Activated CD4-positive, alpha-beta T cell treated with anti-CD3 and anti-CD28 coated beads, Interleukin-2, amount 50 U/mL, for 48 hours (primary cell): ENCODE results near the gene PACS2.

Experiments used
- DNase-seq, 2 experiments: peaks; one replicate each; pipeline ENCODE4 v3.0.0-alpha.2; 2020

Gene PACS2

DNA sequence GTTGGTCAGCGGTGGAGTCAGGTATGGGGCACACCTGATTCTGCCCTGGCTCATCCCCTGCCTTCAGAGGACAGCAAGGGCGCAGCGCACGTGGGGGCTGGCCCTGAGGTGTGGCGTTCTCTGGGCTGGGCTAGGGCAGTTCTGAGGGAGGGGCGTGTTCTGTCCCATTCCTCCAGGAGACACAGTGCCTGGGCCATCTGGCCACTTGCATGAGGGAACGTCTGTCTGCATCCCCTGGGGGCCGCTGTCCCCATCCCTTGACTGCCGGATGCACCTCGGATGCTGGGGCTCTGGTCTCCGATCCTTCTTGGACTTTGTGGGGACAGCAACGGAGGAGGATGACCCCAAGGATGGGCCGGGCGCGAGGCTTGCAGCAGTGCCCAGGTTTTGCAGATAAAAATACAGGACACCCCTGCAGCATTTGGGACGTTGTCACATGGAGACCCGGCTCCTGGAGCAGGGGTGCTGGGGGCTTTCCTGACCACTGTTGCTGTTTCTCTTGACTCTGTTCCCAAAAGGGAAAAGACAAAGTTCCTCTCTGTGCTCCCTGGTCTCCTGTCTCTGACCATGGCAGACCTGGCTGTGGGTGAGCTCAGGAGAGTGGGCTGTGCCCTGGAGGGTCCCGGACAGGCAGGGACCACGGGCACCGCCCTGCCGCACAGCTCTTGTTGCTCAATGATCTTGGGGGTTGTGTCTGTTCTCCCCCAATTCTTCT is 112.0 kb downstream of the PACS2 start:
- DNase-seq: no peak

- DNase-seq: no peak
These were observed 112.9 kb downstream of the PACS2 start for GRCh38 chr14:105427412-105427811.

DNA sequence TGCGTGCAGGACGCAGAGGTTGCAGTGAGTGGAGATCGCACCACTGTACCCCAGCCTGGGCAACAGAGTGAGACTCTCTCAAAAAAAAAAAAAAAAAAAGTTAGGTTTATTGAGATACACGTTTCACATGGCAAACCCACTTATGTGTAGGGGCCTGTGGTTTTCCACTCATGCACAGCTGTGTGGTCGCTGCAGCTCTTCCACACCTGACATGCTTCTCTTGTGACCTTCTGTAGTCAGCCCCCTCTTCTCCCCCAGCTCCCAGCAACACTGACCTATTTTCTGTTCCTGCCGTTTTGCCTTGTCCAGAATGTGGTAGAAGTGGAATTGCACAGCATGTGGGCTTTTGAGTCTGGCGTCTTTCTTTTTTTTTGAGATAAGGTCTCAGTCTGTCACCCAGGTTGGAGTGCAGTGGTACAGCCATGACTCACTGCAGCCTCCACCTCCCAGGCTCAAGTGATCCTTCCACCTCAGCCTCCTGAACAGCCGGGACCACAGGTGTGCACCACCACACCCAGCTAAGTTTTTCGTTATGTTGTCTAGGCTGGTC is 113.5 kb downstream of the PACS2 start:
- no peak for DNase-seq

- DNase-seq: no peak
These were observed 115.5 kb downstream of the PACS2 start for GRCh38 chr14:105430042-105430441.

GRCh38 chr14:105430565-105430964 is 116.0 kb downstream of the PACS2 start:
- no peak for DNase-seq

DNA sequence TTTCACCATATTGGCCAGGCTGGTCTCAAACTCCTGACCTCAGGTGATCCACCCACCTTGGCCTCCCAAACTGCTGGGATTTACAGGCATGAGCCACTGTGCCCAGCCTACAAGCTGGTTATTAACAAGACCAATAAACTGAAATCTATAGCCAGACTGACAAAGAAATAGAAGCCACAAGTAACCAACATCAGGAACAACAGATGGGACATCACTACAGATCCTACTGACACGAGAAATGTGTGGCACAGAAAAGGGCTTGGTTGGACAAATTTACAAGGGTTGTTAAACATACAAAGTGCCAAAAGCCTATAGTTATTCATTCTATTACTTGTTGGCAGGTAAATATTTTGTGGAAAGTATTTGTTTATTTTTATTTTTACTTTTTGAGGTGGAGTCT is 116.7 kb downstream of the PACS2 start:
- DNase-seq: no peak

DNA sequence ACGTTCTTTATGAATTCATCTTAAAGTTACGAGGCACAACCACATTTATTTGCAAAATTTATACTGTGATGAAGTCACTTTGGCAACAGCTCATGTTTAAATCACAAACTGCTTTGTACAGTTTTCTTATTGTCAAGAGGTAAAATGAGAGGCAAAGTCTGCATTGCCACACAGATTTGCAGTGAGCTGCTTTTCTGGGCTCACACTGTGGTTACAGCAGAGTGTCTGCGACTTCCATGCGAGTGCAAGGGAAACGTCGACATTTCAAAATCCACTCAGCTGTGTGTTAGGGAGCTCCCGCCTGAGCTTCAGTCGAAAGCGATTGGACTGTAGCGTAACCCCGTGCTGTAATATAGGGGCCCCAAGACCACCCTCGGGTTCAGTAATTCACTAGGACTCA is 118.1 kb downstream of the PACS2 start:
- no peak for DNase-seq

DNA sequence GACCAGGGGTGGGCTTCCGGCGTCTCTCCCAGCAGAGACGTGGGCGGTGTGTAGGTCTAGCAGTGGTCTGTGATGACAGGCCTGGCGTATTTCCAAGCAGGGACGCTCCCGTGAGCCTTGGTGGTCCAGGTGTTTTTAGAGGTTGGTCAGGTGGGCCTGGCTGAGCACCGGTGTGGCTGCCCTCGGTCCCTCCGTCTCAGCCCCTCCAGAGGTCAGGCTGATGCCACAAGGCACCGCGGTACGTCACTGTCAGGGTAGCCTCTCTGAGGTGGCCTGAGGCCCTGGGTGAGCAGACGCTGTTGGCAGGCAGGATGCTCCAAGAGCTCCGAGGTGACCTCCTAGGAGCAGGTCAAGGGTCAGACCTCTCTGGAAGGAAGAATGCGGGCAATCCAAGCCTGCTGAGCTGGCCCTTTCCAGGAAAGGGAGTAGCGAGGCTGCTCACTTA is 118.6 kb downstream of the PACS2 start:
- DNase-seq: no peak

- DNase-seq: no peak
These were observed 121.9 kb downstream of the PACS2 start for GRCh38 chr14:105436402-105436801.

GRCh38 chr14:105436891-105437722 is 122.6 kb downstream of the PACS2 start:
- DNase-seq: no peak

DNA sequence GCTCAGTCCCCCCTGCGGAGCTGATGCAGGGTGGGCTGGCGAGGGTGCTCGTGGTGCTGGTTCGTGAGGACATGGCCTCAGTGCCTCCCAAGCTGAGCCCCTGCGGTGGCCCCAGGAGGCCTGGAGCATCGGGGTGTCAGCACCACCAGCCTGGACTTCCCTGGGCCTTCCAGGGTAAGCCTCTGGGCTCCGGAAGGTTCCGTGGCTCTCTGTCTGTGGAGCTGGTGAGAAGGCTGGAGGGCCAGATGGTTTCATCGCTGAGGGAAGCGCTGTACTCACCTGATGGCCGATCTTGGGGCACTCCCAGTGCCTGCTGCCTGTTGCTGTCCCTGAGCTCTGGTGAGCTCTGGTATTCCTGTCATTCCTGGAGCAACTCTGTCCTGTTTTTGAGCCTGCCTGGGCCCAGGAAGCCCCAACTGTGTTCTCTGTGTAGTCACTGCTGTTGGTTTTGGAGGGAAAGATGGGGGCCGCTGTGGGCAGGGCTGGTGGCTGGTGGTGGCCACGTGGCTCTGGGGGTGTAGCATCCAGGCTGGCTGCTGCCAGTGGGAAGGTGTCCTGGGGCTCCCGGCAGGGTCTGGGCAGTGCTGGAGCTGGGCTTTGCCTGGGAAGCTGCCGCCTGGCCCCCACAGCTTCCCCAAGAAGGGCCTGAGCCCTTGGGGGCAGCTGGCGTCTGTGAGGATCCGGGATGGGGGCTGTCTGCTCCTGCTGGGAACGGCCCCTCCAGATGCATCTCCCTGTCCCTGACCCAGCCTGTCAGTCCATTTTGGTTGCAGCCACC is 123.4 kb downstream of the PACS2 start:
- no peak for DNase-seq

DNA sequence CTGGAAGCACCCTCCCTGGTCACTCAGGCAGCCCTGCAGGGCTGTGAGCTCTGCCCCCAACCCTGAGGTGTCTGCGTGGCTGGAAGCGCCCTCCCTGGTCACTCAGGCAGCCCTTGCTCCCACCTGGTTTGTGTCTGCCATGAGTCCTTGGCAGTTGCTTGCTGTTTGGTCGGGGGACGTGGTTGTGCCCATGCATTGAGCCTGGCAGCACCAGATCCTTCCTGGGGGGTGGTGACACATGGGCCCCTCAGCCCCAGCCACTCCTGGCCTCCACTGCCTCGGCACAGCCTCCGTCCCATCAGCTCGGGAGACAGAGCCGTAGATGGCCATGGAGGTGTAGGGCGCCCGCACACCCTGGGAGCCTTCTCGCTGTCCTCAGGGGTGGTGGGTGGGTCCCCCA is 124.6 kb downstream of the PACS2 start:
- DNase-seq: no peak

DNA sequence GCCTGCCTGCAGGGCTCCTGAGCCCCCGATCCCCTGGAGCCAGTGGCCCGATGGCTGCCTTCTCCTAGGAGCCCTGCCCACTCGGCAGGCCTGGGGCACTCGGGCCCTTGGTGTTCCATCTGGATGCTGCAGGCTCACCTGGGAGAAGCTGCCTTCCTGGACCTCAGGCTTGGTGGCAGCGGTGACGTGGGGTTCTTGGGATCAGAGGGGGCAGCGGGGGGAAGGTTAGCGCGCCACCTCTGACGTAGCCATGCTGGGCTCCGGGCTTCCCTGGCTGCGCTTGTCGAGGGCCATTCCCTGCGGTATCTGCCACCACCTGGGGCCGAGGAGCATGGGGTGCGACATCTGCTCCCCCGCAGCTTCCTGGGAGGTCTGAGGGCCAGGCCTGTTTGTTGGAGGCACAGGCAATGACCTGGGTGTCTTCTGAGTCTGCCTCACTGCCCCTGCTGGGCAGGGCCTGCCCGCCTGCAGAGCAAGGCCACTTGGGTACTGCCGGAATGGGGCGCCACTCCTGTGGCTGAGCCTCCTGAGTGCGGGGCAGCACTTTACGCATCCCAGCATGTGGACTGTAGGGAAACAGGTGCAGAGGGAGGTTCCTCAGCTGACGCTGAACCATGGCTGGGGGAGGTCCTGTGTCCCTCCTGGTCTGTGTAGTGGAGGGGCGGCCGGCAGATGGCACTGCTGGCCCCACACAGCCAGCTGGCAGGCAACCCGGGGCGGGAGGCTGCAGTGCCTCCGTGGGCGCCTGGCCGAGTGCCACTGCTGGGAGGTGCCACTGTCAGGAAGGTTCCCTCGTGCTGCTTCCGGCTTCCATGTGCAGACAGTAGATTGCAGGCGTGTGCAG is 125.4 kb downstream of the PACS2 start:
- no peak for DNase-seq

DNA sequence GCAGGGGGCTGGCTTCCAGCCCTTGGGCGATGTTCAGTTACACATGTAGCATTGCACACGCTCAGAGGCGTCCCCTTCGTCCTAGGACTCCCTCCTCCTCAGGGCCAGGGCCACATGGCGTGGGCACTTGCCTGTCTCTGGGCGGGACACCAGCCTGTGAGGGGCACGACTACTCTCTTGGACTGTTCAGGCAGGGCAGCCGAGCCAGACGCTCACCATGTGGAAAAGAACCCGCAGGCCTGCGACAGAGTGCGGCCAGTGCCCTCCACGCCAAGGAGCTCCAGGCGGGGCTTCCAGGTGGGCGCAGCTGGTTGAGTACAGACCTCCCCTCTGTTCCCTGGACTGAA is 126.0 kb downstream of the PACS2 start:
- no peak for DNase-seq

GRCh38 chr14:105440992-105441391 is 126.4 kb downstream of the PACS2 start:
- no peak for DNase-seq

- DNase-seq: no peak
These were observed 127.6 kb downstream of the PACS2 start for GRCh38 chr14:105442125-105442524.

DNA sequence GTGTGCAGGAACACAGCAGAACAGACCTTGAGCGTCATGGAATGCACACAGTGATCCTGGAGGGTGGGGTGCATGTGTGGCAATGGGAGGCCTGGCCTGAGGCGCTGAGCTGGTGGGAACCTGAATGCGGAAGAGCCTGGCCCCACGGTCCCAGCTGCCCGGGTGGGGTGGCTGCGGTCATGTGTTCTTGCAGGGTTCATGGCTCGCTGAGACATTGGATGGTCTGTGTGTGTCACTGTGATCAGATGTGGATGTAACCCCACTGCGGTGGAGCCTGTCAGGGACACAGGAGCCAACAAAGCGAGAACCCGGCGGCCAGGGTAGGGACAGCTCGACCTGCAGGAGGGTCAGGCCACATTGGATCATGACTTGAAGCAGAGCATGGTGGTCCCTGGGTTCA is 128.3 kb downstream of the PACS2 start:
- no peak for DNase-seq

DNA sequence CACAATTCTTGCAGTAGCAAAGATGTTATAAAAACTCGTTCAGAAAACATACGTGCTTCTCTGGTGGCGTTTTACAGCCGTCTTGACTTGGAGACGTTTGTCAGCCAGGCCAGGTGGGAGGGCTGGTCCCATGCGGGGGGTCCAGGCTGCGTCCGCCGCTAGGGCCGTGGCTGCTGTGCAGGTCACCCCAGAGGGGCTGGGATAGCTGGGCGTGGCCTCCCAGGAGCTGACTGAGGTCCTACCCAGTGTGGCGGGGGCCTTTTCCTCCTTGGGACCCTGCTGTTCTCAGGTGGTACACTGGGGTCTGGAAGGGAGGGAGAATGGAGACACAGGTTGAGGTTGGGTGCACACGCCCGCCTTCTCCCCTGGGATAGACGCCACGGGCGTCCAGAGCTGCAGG is 130.3 kb downstream of the PACS2 start:
- DNase-seq: no peak

GRCh38 chr14:105445290-105445689 is 130.7 kb downstream of the PACS2 start:
- DNase-seq: no peak

DNA sequence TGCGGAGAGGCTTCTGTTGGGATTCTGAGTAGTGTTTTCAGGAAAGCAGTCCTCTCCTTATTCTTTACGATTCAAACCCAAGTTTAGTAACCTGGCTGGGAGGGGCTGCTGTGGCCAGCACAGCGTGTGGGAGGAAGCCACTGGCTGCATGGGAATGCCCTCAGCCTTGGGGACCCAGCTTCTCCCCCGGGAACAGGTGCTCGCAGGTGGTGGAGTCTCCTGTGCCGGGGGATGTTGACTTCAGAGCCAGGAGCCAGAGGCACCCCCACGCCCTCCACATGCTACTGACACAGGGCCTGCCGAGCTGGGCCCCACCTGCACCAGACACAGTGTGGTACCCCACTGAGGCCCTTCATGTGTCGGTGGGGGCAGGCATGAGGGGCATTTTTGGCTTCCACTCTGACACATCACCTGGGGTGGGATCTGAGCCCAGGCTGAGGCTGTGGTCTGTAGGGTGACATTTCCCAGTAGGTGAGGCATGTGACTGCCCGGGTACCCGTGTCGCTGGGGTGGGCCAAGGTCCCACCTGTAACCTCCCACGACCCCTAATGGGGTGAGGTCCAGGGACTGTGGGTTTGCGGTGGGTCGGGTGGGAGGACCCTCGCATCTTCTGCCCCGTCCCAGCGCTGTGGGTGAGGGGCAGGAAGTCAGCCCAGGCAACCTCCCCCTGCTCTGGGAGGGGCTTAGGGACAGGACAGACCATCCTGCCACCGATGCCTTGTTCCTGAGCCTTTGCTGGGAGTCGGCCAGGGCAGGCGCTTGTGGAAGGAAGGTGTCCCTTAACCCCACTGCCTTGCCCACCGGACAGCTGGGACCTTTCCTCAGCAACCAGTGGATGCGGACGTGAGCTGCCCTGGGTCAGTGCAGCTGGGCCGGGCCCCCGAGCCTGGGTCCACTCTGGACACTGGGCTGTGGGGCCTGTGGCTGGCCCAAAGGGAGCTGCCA is 131.6 kb downstream of the PACS2 start:
- DNase-seq: no peak

DNA sequence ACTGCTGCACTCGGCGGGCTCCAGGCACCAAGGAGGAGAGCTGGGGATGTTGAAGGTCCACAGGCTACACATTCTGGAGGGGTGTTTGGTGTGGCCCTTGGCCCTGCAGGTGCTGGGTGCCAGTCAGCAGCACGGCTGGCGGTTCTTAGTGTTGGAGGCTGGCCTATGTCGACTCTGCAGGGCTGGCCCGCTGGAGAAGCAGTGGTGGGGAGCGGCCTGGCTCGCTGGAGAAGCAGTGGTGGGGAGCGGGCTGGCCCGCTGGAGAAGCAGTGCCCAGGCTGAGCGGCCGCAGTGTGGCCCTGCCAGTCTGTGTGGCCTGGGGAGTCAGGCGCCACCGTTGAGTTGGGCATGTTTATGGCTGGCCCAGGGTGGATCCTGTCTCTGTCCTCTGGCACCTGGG is 132.4 kb downstream of the PACS2 start:
- no peak for DNase-seq
